Measurements from ENCODE around the gene PCDHA12. TPM values are rescaled to one million over a fixed set of nuclear protein-coding genes. Genes with fewer than 3 reads are reported as not detected.

The PCDHA12 gene
- total RNA-seq, 2 donors from 2014 or later, result 0.40 to 0.50 TPM

GRCh38 chr5:140857177-140857986 lies 17.7 kb upstream of the PCDHA12 start:
- 53% methylated on average over 69 of the region's 94 CpGs for WGBS
- Histone ChIP-seq H3K36me3 (no peaks in the 10 kb centered on the region), H3K4me3 (no peak overlapping the region), H3K27ac (no peak overlapping the region), H3K27me3 (replicated peaks; ENCODE audit: insufficient read depth) (no peaks in the 10 kb centered on the region), H3K9me3 (no peaks in the 10 kb centered on the region), H3K4me1 (replicated peaks) (no peaks in the 10 kb centered on the region)
- DNase-seq (ENCODE audit: low spot score), result no peak
- TF ChIP-seq CTCF (IDR thresholded peaks at IDR 0.05) (no peak), POLR2A (IDR thresholded peaks at IDR 0.05) (no peak), POLR2AphosphoS5 (IDR thresholded peaks at IDR 0.05) (no peak)
- intact Hi-C loops (cut with DNase I), result loop anchor here (10.0 kb wide), 1 partner anchor 187 kb away; no protein-coding TSS in a partner anchor

GRCh38 chr5:140857987-140858240 lies 17.2 kb upstream of the PCDHA12 start:
- Histone ChIP-seq H3K27me3 (replicated peaks; ENCODE audit: insufficient read depth) (no peaks in the 10 kb centered on the region), H3K36me3 (no peaks in the 10 kb centered on the region), H3K27ac (no peak overlapping the region), H3K4me1 (replicated peaks) (no peaks in the 10 kb centered on the region), H3K4me3 (no peak overlapping the region), H3K9me3 (no peaks in the 10 kb centered on the region)
- WGBS, result 55% methylated on average over 14 of the region's 22 CpGs
- no peak for DNase-seq (ENCODE audit: low spot score)
- TF ChIP-seq POLR2A (IDR thresholded peaks at IDR 0.05) (no peak), POLR2AphosphoS5 (IDR thresholded peaks at IDR 0.05) (no peak), CTCF (IDR thresholded peaks at IDR 0.05) (no peak)
- intact Hi-C loops (cut with DNase I), result loop anchor here (10.0 kb wide), 1 partner anchor 187 kb away; no protein-coding TSS in a partner anchor

- no peak overlapping the region for H3K27ac ChIP-seq
- no peaks in the 10 kb centered on the region for H3K27me3 ChIP-seq (replicated peaks; ENCODE audit: insufficient read depth)
- no peak for TF ChIP-seq POLR2A (IDR thresholded peaks at IDR 0.05)
- WGBS, result 38% methylated on average over 76 of the region's 76 CpGs
- H3K4me1 ChIP-seq (replicated peaks), result no peaks in the 10 kb centered on the region
- no peak for DNase-seq (ENCODE audit: low spot score)
- H3K36me3 ChIP-seq, result no peaks in the 10 kb centered on the region
- H3K4me3 ChIP-seq, result no peak overlapping the region
- no peaks in the 10 kb centered on the region for H3K9me3 ChIP-seq
- intact Hi-C loops (cut with DNase I), result no loop called here
These were observed 12.4 kb upstream of the PCDHA12 start for GRCh38 chr5:140862441-140863295.

GRCh38 chr5:140868721-140869554 lies 6.2 kb upstream of the PCDHA12 start, which contains the start of gene PCDHA11:
Gene PCDHA11 (plus strand): TSS chr5:140868957. CDS start chr5:140869104, 147 bp downstream.
- WGBS, result 14% methylated on average over 41 of the region's 41 CpGs
- intact Hi-C loops (cut with DNase I), result no loop called here
- H3K4me1 ChIP-seq (replicated peaks), result no peaks in the 10 kb centered on the region
- H3K4me3 ChIP-seq, result peak within 1 kb of the TSS in 1 of 2 donors; percentile 2
- H3K27me3 ChIP-seq (replicated peaks; ENCODE audit: insufficient read depth), result no peaks in the 10 kb centered on the region
- H3K27ac ChIP-seq, result no peak within 1 kb of the TSS
- H3K9me3 ChIP-seq, result no peaks in the 10 kb centered on the region
- no peaks in the 10 kb centered on the region for H3K36me3 ChIP-seq
- DNase-seq (ENCODE audit: low spot score), result no peak
- TF ChIP-seq CTCF (IDR thresholded peaks at IDR 0.05) (peak in 1 of 4 experiments; percentile 15), POLR2AphosphoS5 (IDR thresholded peaks at IDR 0.05) (no peak)

GRCh38 chr5:140869555-140869886 lies 5.6 kb upstream of the PCDHA12 start:
- H3K4me3 ChIP-seq, result no peak overlapping the region
- H3K9me3 ChIP-seq, result no peaks in the 10 kb centered on the region
- TF ChIP-seq POLR2AphosphoS5 (IDR thresholded peaks at IDR 0.05), result no peak
- 47% methylated on average over 5 of the region's 5 CpGs for WGBS
- no peaks in the 10 kb centered on the region for H3K4me1 ChIP-seq (replicated peaks)
- H3K27ac ChIP-seq, result no peak overlapping the region
- no peaks in the 10 kb centered on the region for H3K36me3 ChIP-seq
- DNase-seq (ENCODE audit: low spot score), result no peak
- no peaks in the 10 kb centered on the region for H3K27me3 ChIP-seq (replicated peaks; ENCODE audit: insufficient read depth)
- intact Hi-C loops (cut with DNase I), result no loop called here

Data from prostate gland (tissue), 2 donors.